ENCODE measurements around the gene KCNJ10.
"Not testable (repeated sequence)": the region's sequence is repeated elsewhere in the genome, so short reads cannot be mapped to it uniquely, and the experiment has no call there.

KCNJ10 gene

GRCh38 chr1:160069460-160070231 is at the start of gene KCNJ10:
TSS of gene KCNJ10 (minus strand) at chr1:160070160. CDS start at chr1:160042532, 27,628 bp downstream.
- no peak for DNase-seq (ENCODE audit: low read depth, low spot score)

GRCh38 chr1:160118928-160119327 is 49.0 kb upstream of the KCNJ10 start:
- DNase-seq (ENCODE audit: low read depth, low spot score) = no peak

GRCh38 chr1:160117709-160118183 is 47.8 kb upstream of the KCNJ10 start:
- DNase-seq (ENCODE audit: low read depth, low spot score) = no peak

DNA sequence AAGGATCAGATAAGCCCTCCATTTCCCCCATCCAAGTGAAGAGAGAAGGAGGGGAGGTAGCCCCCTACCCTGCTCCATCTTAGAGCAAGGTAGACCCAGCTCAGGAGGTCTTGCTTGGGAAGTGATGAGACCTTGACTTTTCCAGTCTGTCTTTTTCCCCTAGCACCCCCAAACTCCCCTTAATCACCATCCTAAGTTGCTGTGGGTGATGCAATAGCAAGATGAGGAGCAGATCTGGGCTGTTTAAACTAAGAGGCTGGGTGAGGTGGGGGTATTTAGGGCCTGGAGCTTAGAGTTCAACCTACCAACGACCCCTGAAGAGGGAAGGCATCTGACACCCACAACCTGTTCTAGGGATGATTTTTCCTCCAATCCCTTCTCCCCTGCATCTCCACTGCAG is 47.3 kb upstream of the KCNJ10 start:
- DNase-seq (ENCODE audit: low read depth, low spot score) = no peak

DNA sequence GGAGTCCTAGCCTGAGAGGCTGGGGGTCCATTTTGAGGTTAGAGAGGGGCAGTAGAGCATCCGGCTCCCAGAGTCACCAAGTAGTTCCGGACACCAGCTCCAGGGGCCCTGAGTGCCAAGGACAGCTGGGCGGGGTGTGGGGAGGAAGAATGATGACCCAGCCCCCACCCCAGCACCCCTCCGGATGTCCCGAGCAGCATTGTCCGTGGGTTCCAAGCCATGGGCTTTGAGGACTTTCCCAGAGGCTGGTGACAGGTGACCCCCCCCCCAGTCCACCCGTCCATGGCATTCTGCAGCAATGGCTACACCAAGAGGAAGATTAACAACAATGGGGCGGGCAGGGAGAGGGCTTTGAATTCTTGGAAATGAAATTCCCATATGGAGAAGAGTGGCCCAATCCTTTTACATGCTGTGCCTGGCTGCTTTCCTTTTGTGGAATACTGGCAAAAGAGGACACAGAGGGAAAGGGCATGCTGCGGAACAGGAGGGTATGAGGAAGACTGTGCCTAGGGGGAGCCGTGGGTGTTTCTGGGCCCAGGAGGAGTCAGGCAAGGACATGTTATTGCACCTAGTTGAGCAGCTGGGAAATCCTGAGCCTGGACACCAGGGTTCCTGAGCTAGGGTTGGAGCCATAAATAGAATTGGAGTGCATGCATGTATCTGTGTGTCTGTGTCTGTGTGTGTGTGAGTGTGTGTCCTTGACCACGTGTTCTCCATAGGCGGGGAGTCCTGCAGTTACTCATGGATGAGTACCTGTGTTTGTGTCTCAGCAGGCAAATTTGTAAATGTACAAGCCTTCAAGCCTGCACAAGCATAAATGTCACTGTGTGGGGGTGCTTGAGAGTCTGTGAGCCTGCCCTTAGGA is 46.6 kb upstream of the KCNJ10 start:
- DNase-seq (ENCODE audit: low read depth, low spot score) = no peak

DNA sequence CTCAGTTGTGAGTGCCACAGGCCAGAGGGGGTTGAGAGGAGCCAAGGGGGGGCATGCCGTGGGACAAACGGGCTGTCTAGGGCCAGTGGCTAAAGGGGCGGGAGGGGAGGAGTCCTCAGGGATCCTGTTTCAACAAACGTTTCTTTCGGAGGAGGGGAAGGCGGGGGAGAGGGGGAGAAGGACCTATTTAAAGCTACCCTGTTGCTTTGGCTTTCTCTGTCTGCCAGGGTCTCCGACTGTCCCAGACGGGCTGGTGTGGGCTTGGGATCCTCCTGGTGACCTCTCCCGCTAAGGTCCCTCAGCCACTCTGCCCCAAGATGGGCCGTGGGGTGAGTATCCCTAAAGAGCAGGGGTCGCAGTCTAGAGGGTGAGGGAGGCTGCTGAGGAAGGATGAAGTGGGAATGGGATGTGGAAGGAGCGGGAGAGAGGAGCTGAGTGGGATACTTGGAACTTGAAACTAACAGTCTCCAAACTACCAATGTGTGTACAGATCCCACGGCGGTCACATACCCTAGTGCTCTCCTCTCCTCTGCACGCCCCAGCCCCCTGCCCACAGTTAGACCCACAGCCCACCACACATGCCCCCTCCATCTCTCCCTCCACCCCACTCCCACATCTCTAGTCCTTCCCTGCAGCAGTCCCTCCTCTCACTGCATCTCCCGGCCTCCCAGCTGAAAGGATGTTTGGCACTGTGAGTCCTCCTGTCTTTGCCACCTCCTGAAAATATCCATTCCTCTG is 45.8 kb upstream of the KCNJ10 start, which contains the start of gene ATP1A2:
TSS of gene ATP1A2 (plus strand) at position 215 of the 738 bp plus-strand sequence. CDS start at position 318, 103 bp downstream.
- no peak for DNase-seq (ENCODE audit: low read depth, low spot score)

- DNase-seq (ENCODE audit: low read depth, low spot score) = no peak
Measured at GRCh38 chr1:160114085-160114484, 44.1 kb upstream of the KCNJ10 start.

DNA sequence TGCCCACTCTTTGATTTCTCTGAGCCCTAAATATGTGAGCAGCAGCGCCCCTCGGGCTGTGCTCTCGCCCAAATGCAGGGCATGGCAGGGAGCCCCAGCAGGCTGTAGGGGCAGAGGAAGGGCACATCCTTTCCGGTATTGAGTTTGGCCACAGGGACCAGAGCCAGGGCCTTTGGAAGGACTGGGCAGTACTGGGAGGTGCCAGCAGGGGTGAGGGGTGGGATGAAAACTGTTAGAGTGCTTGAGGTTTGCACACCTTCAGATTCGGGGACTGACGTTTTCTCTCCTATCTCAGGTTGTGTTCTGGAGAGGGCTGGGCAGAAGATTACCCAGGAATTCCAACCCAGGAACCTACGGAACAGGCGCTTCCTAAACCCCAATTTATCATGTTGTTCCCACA is 43.4 kb upstream of the KCNJ10 start:
- no peak for DNase-seq (ENCODE audit: low read depth, low spot score)

- DNase-seq (ENCODE audit: low read depth, low spot score) = no peak
Measured at GRCh38 chr1:160112357-160112756, 42.4 kb upstream of the KCNJ10 start.

- not testable (repeated sequence) for DNase-seq (ENCODE audit: low read depth, low spot score)
Measured at GRCh38 chr1:160111462-160111861, 41.5 kb upstream of the KCNJ10 start.

GRCh38 chr1:160109686-160110085 is 39.7 kb upstream of the KCNJ10 start:
- DNase-seq (ENCODE audit: low read depth, low spot score) = no peak

DNA sequence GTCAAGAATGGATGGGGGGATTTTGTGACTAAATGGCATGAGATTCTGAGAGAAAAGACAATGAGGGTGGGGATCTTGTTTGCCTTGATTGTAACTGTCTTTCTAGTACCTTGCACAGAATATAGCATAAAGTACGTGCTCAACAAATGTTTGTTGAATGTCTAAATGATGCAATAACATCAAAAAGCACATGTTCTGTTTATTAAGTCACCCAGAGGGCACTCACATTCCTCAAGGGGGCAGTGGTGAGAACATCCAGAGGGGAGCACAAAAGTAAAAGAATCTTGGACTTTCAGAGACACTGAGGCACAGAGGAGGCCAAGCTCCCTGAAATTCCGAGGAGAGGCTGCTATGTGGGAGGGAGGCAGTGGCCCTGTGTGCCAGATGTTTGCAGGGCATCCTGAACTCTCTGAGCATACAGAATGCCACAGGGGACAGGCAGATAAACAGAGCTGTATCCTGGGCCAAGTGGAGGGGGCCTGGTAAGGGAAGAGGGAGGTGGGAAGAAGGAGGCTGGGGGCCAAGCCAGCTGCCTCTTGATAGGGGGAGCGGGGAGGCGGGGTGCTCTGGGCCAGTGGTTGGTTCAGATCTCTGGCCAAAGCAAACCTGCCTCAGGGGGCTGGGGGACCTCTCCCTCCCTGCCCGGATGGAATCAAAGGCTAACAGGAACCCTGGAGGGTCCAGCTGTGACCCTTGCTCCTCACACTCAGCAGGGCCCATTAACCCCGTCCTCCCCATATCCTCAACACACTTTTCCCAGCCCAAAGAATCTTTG is 39.1 kb upstream of the KCNJ10 start:
- DNase-seq (ENCODE audit: low read depth, low spot score) = peak; percentile 98

GRCh38 chr1:160107512-160107911 is 37.6 kb upstream of the KCNJ10 start:
- DNase-seq (ENCODE audit: low read depth, low spot score) = no peak

GRCh38 chr1:160105155-160105554 is 35.2 kb upstream of the KCNJ10 start:
- DNase-seq (ENCODE audit: low read depth, low spot score) = no peak

- DNase-seq (ENCODE audit: low read depth, low spot score) = no peak
Measured at GRCh38 chr1:160104486-160104885, 34.5 kb upstream of the KCNJ10 start.

DNA sequence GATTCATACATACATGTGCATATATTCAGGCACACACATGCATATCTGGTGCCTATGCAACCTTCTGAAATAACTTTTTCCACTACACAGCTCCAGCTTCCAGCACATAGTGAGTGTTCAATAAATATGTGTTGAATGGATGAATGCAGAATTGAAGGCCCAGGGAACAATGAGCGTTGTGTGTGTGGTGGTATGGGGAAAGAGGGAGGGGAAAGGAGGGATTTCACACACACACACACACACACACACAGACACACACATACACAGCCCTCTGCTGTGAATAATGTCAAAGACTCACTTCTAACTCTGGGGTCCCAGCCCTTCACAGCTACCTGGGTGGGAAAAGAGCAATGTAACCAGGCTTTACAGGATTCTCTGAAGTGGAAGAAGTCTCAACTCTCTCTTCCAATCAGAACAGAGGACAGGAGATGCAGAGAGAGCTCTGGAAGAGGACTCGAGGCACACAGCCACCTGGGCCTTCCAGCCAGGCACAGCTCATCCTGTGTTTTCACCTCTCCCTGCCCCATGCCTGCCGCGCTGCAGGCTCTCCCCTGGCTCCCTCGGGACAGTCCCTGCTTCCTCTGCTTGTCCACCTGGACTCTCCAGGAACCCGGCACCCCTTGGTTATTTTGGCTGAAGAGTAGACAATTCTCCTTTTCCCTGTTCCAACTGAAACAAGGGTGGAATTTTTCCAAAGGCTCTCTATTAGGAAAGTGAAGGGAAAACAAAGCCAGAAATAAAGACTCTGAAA is 33.9 kb upstream of the KCNJ10 start:
- DNase-seq (ENCODE audit: low read depth, low spot score) = peak; percentile 80

DNA sequence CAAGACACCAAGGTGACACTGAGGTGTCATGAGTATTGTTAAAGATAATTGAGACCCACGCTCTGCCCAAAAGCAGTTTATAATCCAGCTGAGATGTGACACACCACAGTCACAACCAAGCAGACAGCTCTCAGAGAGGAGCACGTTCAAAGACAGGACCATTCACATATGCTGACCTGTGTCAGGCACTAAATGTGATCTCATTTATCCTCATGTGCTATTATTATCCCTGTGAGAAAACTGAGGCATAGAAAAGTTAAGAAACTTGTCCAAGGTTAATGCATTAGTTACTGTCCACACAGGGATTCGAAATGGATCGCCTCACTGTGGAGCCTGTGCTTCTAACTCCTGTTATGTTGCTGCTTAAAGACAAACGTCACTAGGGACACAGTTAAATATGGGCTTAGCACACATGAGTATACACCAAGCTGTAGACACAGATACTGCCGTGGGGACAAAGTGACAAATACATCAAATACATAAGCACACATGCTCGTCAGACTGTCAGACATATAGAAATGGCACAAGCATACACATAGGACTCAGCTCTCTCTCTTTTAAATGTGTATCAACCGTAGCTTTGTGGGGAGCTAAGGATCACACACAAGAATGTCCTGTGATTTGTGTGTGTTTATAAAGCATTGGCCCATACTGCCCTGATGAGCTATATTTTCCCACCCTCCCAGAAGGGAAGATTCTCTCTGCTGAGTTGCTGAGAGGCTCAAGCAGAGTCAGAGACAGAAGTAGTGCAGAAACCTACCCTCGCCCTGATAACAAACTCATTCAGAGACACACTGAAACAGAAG is 32.0 kb upstream of the KCNJ10 start:
- DNase-seq (ENCODE audit: low read depth, low spot score) = no peak

DNA sequence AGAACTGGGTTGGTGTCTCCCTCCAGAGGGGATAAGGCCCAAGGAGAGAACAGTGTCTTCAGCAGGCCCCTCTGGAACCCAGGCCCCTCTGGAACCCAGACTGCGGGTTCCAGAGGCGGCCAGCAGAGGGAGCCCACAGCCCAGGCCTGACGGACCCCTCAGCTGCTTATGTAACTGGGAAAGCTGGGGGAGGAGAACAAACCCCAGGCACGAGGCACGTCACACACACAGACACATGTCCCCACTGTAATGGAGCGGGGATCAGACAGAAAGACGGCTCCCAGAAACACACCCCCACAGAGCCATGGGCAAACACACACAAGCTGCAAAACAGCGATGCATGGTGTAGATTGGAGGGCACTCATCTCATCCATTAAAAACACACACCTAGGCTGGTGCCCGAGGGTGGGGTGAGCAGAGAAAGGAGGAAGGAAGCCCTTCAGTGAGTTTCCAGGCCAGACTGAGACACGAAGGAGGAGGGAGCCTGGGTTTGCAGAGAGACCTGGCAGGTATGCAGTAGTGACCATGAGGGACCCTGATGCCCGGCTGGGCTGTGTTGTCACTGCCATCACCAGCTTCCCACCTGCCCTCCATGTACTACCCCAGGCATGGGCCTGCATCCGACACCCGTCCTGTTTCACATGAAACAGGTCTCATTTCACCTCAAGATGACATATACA is 31.2 kb upstream of the KCNJ10 start:
- DNase-seq (ENCODE audit: low read depth, low spot score) = no peak

Data from smooth muscle cell of the brain vasculature (primary cell).